Brain microvascular endothelial cell (primary cell): Measurements from ENCODE around the gene LAMA3.

Experiments used
- DNase-seq: peaks from one replicate; pipeline ENCODE4 v3.0.0-alpha.2; 2020
- H3K27ac ChIP-seq: fragments of 250-450 bp; sonication (Bioruptor Pico); 2 replicates; pipeline ENCODE4 v1.5.1; 2020; ENCODE audit warnings: mild to moderate bottlenecking, moderate library complexity
- H3K27me3 ChIP-seq: fragments of 250-450 bp; sonication (Bioruptor Pico); replicated peaks from 2 replicates; pipeline ENCODE4 v1.5.1; 2020; ENCODE audit warnings: mild to moderate bottlenecking
- H3K36me3 ChIP-seq: fragments of 250-450 bp; sonication (Bioruptor Pico); replicated peaks from 2 replicates; pipeline ENCODE4 v1.5.1; 2020; ENCODE audit warnings: mild to moderate bottlenecking
- H3K4me3 ChIP-seq: 2 replicates; pipeline ENCODE4 v1.5.1; 2011; ENCODE audit warnings: low read depth, mild to moderate bottlenecking, control low read depth, low read length, moderate library complexity
- in situ Hi-C: cut with HindIII; loops from 2 replicates; pipeline ENCODE4 v1.10.0; 2017; ENCODE audit warnings: low sequenced_read_pairs, low pct_ligation_motif_present
- TF ChIP-seq, protein P1 (sequence below): IDR thresholded peaks from 2 replicates; pipeline ENCODE4 v1.5.1; 2011; ENCODE audit warnings: low read depth, mild to moderate bottlenecking, moderate library complexity, low read length, control low read depth, inconsistent platforms; ENCODE audit errors: missing control alignments

Gene LAMA3

GRCh38 chr18:23849141-23849540 lies 159.9 kb downstream of the LAMA3 start:
- Histone ChIP-seq H3K27ac (no peak overlapping the region), H3K27me3 (no peaks in the 10 kb centered on the region), H3K36me3 (no peaks in the 10 kb centered on the region), H3K4me3 (no peak overlapping the region)
- in situ Hi-C loops: no loop called here
- DNase-seq: no peak
- TF ChIP-seq, protein P1, sequence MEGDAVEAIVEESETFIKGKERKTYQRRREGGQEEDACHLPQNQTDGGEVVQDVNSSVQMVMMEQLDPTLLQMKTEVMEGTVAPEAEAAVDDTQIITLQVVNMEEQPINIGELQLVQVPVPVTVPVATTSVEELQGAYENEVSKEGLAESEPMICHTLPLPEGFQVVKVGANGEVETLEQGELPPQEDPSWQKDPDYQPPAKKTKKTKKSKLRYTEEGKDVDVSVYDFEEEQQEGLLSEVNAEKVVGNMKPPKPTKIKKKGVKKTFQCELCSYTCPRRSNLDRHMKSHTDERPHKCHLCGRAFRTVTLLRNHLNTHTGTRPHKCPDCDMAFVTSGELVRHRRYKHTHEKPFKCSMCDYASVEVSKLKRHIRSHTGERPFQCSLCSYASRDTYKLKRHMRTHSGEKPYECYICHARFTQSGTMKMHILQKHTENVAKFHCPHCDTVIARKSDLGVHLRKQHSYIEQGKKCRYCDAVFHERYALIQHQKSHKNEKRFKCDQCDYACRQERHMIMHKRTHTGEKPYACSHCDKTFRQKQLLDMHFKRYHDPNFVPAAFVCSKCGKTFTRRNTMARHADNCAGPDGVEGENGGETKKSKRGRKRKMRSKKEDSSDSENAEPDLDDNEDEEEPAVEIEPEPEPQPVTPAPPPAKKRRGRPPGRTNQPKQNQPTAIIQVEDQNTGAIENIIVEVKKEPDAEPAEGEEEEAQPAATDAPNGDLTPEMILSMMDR: no peak

DNA sequence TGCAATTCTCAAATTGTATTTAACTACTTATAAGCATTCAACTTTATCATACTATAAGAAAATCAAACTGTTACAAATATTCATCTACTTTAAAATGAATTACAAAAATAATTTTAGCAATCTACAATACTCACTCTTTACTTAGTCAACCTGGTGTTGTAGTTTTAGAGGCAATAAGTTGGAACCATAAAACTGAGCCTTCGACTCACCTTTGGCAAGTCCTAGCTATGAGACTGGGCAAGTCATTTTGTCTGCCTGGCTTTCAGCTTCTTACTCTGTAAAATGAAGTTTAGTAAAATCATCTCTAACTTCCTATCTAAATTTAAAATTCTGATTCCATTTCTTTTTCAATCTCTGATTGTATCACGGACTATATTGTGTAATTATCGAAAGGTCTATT lies 161.0 kb downstream of the LAMA3 start:
- H3K36me3 ChIP-seq: no peaks in the 10 kb centered on the region
- no peaks in the 10 kb centered on the region for H3K27me3 ChIP-seq
- in situ Hi-C loops: no loop called here
- TF ChIP-seq, protein P1: no peak
- no peak overlapping the region for H3K27ac ChIP-seq
- H3K4me3 ChIP-seq: no peak overlapping the region
- DNase-seq: no peak

DNA sequence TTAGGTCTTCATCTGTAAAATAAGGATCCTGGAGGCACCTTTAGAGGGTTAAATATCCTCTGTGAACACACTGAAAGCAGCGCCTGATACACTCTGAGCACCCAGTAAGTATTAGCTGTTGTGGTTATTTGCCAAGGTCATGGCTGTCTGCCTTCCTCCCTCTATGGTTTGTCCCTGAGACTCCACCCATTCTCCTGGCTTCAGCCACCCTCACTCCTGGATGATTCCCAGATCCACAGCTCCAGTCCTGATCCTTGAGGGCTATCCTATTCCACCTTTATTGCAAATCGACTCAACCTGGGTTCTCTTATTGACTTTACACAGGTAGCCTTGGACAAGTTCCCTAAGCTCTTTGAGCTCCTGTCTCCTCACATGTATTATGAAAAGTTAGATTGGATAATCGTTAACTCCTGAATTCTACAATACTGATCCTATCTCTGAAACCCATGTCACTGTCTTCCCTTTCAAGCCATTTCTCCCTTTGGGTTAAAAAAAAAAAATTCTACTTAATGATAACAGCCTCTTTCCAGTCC lies 162.3 kb downstream of the LAMA3 start:
- Histone ChIP-seq H3K27ac (no peak overlapping the region), H3K27me3 (no peaks in the 10 kb centered on the region), H3K4me3 (no peak overlapping the region), H3K36me3 (no peaks in the 10 kb centered on the region)
- TF ChIP-seq, protein P1: no peak
- in situ Hi-C loops: no loop called here
- DNase-seq: no peak

DNA sequence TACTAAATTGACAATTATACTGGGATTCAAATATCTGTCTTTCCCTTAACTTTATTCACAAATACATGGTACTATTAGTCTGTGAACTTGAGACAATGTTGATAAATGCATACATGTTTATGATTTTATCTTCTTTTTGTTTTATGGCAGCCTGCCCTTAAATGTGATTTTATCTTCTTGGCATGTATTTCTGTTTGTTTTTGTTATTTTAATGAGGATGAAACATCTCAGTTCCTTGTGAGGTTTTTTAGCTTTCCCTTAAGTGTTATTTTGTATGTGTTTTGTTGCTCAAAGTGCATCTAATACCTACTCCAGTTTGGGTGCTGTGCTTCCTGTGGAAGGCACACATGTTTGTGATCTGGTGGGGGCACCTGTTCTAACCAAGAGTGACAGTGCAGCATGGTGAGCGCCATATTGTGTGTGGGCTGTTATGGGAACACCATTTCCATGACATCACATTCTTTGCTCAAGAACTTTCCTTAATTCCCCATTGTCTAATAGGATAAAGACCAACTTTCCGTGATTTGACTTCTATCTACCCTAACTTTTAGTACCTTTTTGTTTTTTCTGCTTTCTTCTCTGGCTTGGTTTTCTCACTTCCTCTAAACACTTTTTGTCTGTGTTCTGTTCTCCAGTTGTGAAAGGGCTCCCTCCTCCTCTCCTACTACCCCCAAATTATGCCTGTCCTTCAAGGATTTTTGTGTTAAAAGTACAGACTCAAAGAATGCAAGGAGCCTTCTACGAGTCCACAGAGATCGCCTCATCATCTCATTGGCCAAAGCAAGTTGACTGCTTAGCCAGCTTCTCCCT lies 163.2 kb downstream of the LAMA3 start:
- H3K4me3 ChIP-seq: no peak overlapping the region
- DNase-seq: no peak
- in situ Hi-C loops: no loop called here
- H3K27me3 ChIP-seq: no peaks in the 10 kb centered on the region
- TF ChIP-seq, protein P1: no peak
- no peaks in the 10 kb centered on the region for H3K36me3 ChIP-seq
- H3K27ac ChIP-seq: no peak overlapping the region

DNA sequence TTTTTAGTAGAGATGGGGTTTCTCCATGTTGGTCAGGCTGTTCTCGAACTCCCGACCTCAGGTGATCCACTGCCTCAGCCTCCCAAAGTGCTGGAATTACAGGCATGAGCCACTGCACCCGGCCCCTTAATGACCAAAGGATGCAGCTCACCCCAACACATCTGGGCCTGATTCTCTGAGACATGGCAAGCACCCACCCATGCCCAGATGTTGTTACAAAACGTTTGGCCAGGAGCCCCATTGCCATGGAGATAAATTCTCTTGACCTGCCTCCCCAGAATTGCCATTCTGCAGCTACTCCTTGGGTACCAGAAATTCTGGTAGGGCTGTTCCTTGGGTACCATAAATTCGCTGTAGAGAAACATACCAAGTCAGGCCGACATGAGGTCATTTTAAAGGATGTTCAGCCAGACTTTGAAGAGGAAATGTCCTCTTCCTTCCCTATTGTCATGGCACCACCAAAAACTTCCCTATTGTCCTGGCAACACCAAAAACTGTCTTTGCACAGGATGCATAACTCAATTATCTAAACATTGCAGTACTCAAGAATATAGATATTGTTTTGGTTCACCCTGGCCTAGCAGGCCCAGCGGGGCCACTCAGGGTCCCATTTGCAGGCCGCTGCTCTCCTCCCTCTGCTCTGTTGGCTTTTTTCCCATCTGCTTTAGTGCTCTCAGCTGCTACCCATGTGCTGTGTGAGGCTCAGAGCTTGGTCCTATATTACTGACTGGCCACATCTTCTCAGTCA lies 164.4 kb downstream of the LAMA3 start:
- Histone ChIP-seq H3K27me3 (no peaks in the 10 kb centered on the region), H3K27ac (no peak overlapping the region), H3K4me3 (no peak overlapping the region), H3K36me3 (no peaks in the 10 kb centered on the region)
- in situ Hi-C loops: no loop called here
- TF ChIP-seq, protein P1: no peak
- DNase-seq: no peak
